Measurements from ENCODE around the gene L3MBTL4.
"Not testable (repeated sequence)": the region's sequence is repeated elsewhere in the genome, so short reads cannot be mapped to it uniquely, and the experiment has no call there.

The L3MBTL4 gene

DNA sequence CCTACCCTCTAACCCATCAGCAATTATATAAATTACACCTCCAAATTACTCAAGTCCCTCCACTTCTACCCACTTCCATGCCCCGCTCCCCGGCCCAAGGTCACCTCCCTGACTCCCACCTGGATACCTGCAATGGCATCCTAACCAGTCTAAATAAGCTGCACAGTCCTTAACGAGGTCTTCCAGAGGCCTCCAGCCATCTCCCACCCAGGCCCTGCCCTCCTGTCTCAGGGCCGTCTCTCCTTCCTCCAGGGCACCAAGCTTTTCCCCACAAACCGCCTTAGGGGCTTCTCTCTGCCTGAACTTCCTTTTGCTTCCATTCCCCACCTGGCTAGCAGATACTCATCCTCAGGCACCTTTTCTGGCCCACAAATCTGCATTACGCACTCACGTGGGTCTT is 4.8 kb downstream of the L3MBTL4 start:
- CTCF ChIA-PET = no interaction called here
- POLR2A ChIA-PET = no interaction called here
- DNase-seq (ENCODE audit: low read depth, low spot score) = no peak
- no peak overlapping the region for H3K4me3 ChIP-seq (ENCODE audit: low read depth, low read length)
- no peak for TF ChIP-seq CTCF (IDR thresholded peaks at IDR 0.05; ENCODE audit: insufficient read depth, low read length, missing control alignments)

DNA sequence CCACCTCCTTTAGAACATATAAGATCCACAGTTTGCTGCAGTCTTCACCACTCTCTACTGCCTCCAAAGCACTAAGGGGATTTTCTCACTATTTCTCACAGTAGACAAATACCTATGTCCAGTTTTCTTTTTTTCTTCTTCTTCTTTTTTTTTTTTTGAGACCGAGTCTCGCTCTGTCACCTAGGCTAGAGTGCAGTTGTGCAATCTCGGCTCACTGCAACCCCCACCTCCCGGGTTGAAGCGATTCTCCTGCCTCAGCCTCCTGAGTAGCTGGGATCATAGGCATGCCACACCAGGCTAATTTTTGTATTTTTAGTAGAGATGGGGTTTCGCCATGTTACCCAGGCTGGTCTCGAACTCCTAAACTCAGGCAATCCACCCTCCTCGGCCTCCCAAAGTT is 6.2 kb downstream of the L3MBTL4 start:
- CTCF ChIA-PET; H3K4me3 ChIP-seq (ENCODE audit: low read depth, low read length); DNase-seq (ENCODE audit: low read depth, low spot score); POLR2A ChIA-PET: not testable (repeated sequence)

DNA sequence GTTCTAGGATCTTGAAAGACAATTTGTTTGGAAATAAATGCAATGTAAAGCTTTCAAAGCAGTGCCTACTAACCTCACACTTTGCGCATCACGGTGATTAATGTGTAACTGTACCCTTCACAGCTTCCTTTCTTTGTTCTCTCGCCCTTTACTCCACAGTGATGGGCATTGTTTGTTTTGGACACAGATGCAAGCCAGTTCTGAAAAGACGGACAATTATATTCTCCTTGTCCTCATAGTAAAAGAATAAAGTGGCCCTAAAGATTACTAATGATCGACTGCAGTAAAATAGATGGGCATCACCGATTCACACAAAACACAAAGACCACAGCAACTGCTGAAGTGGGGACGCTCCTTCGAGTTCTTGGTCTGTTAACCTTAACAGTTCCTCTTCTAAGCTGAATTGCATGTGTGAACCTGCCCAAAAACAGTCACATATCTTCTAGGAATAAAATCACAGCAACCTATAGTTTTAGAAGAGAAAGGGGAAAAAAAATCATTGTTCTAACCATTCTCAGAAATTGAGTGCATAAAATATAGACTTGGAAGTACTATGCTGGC is 7.7 kb downstream of the L3MBTL4 start:
- CTCF ChIA-PET = no interaction called here
- DNase-seq (ENCODE audit: low read depth, low spot score) = no peak

DNA sequence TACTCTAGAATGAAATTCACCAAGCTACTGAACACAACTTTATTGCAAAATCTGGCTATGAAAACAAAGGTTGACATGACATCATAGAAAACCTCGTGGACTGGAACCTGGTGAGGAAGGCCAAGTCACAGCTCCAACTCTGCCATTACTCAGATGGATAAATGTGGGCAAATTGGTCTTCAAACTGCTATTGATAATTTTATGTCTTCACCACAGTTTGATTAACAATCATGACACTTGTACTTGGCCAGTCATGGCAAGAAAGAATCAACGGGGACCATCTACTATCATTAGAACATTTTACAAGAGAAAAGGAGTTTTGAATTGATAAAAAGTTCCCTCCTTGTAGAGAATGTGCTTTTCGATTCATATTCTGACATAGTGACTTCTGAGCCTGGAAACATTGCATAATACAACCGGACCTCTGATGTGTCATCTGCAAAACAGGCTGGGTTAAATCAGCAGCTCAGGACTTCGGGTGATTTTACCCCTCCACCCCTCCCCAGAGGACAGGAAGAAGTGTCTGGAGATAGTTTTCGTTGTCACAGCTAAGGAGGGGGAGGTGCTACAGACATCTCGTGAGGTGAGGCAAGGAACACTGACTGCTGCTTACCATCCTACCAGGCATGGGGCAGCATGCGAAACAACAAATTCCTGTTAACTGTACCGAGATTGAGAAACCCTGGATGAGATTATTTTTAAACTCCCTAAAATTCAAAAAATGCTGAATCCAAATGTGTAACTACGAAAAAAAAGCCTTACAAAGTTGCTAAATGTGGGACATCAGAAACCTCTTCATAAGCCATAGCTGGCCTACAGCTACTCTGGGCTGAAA is 8.4 kb downstream of the L3MBTL4 start:
- TF ChIP-seq CTCF (IDR thresholded peaks at IDR 0.05; ENCODE audit: insufficient read depth, low read length, missing control alignments) = no peak
- no peak for DNase-seq (ENCODE audit: low read depth, low spot score)
- ChIA-PET CTCF (no interaction called here), POLR2A (no interaction called here)
- H3K4me3 ChIP-seq (ENCODE audit: low read depth, low read length) = no peak overlapping the region

More for the DNA sequence above, 7.7 kb downstream of the L3MBTL4 start:
- no peak overlapping the region for H3K4me3 ChIP-seq (ENCODE audit: low read depth, low read length)
- POLR2A ChIA-PET = no interaction called here
- TF ChIP-seq CTCF (IDR thresholded peaks at IDR 0.05; ENCODE audit: insufficient read depth, low read length, missing control alignments) = no peak

GRCh38 chr18:6405237-6406074 is 9.3 kb downstream of the L3MBTL4 start:
- DNase-seq (ENCODE audit: low read depth, low spot score) = no peak
- H3K4me3 ChIP-seq (ENCODE audit: low read depth, low read length) = no peak overlapping the region
- TF ChIP-seq CTCF (IDR thresholded peaks at IDR 0.05; ENCODE audit: insufficient read depth, low read length, missing control alignments) = no peak
- ChIA-PET CTCF (no interaction called here), POLR2A (no interaction called here)

- H3K4me3 ChIP-seq (ENCODE audit: low read depth, low read length) = no peak overlapping the region
- ChIA-PET CTCF (no interaction called here), POLR2A (no interaction called here)
- no peak for DNase-seq (ENCODE audit: low read depth, low spot score)
- TF ChIP-seq CTCF (IDR thresholded peaks at IDR 0.05; ENCODE audit: insufficient read depth, low read length, missing control alignments) = no peak
These were observed 9.9 kb downstream of the L3MBTL4 start for GRCh38 chr18:6404834-6405233.
